A549 (cell line): ENCODE measurements around the gene ZNF212.

Experiments
- CEBPB ChIP-seq, 2 experiments: fragments of >200 bp in 1 of 2; sonication (Bioruptor Twin) in 1 of 2; formaldehyde crosslinking in 1 of 2; IDR thresholded peaks; 2 replicates each; pipeline ENCODE4 v1.6.1; 2012 to 2016
- CHD2 ChIP-seq: fragments of 150-350 bp; IDR thresholded peaks from 2 replicates; pipeline ENCODE4 v1.6.1; 2014; ENCODE audit warnings: low read length; ENCODE audit not compliant: partially characterized antibody
- ELK1 ChIP-seq: fragments of 150-350 bp; IDR thresholded peaks from 2 replicates; pipeline ENCODE4 v1.6.1; 2014; ENCODE audit warnings: low read depth, mild to moderate bottlenecking, low read length
- HEYL ChIP-seq: fragments of 250-450 bp; sonication (Bioruptor Pico); IDR thresholded peaks from 2 replicates; pipeline ENCODE4 v1.8.0; 2021; ENCODE audit warnings: mild to moderate bottlenecking, moderate library complexity
- MAX ChIP-seq: IDR thresholded peaks from 2 replicates; pipeline ENCODE4 v1.6.1; 2012
- POLR2A ChIP-seq: IDR thresholded peaks from 2 replicates; pipeline ENCODE4 v1.6.1; 2012; ENCODE audit warnings: mild to moderate bottlenecking, low read length
- RCOR1 ChIP-seq: fragments of 150-350 bp; IDR thresholded peaks from 2 replicates; pipeline ENCODE4 v1.6.1; 2014; ENCODE audit warnings: antibody characterized with exemption, low read length, low read depth
- REST ChIP-seq: fragments of 200-600 bp; sonication (generic); IDR thresholded peaks from 2 replicates; pipeline ENCODE4 v1.6.1; 2016; ENCODE audit warnings: antibody characterized with exemption, mild to moderate bottlenecking, moderate library complexity
- RFX5 ChIP-seq: fragments of 450-650 bp; IDR thresholded peaks from 2 replicates; pipeline ENCODE4 v1.7.1; 2014; ENCODE audit warnings: antibody characterized with exemption, mild to moderate bottlenecking, moderate library complexity
- ZNF302 ChIP-seq: fragments of 250-450 bp; sonication (Bioruptor Pico); IDR thresholded peaks from 2 replicates; pipeline ENCODE4 v1.9.0; 2021; ENCODE audit warnings: inconsistent platforms, mild to moderate bottlenecking, moderate library complexity
- TF ChIP-seq, protein P1 (sequence below): fragments of >200 bp; sonication (Bioruptor Twin); formaldehyde crosslinking; IDR thresholded peaks from 3 replicates; pipeline ENCODE4 v1.5.1; 2016

GRCh38 chr7:149261829-149262617, 22.6 kb downstream of the ZNF212 start, which contains the start of gene ZNF783:
- TF ChIP-seq, protein P1, sequence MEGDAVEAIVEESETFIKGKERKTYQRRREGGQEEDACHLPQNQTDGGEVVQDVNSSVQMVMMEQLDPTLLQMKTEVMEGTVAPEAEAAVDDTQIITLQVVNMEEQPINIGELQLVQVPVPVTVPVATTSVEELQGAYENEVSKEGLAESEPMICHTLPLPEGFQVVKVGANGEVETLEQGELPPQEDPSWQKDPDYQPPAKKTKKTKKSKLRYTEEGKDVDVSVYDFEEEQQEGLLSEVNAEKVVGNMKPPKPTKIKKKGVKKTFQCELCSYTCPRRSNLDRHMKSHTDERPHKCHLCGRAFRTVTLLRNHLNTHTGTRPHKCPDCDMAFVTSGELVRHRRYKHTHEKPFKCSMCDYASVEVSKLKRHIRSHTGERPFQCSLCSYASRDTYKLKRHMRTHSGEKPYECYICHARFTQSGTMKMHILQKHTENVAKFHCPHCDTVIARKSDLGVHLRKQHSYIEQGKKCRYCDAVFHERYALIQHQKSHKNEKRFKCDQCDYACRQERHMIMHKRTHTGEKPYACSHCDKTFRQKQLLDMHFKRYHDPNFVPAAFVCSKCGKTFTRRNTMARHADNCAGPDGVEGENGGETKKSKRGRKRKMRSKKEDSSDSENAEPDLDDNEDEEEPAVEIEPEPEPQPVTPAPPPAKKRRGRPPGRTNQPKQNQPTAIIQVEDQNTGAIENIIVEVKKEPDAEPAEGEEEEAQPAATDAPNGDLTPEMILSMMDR = peak; percentile 92
- TF ChIP-seq POLR2A (peak; percentile 47), HEYL (no peak), MAX (peak; percentile 99), ELK1 (no peak), ZNF302 (CRISPR knock-in tag) (no peak), REST (no peak), RFX5 (0 out of 2 replicates have a peak, but pooled peaks have one; percentile 8), CHD2 (no peak), RCOR1 (no peak), CEBPB (IDR thresholded peaks at IDR 0.05) (no peak)
